Prostate gland (tissue), 2 donors: ENCODE measurements around the gene ZNF536.

Source experiments
- CTCF ChIP-seq, 4 experiments: fragments of 200-600 bp in 2 of 4; fragments of 450-650 bp in 2 of 4; sonication (generic) in 2 of 4; IDR thresholded peaks; 1 replicate in 3 of 4; 2 replicates in 1 of 4; pipeline ENCODE4 v1.5.1; 2016 to 2019; ENCODE audit warnings: antibody characterized with exemption in 4 of 4, mild to moderate bottlenecking in 2 of 4, moderate library complexity in 2 of 4
- POLR2A ChIP-seq: fragments of 450-650 bp; IDR thresholded peaks from one replicate; pipeline ENCODE4 v1.6.1; 2016; ENCODE audit warnings: antibody characterized with exemption, mild to moderate bottlenecking

GRCh38 chr19:30455881-30456280 is 83.7 kb downstream of the ZNF536 start:
- TF ChIP-seq CTCF (IDR thresholded peaks at IDR 0.05): no peak
- no peak for TF ChIP-seq POLR2A
